Bone marrow (tissue), 2 donors: ENCODE results near the gene TUBB2B.
"Not testable (repeated sequence)": the region's sequence is repeated elsewhere in the genome, so short reads cannot be mapped to it uniquely, and the experiment has no call there.

Experiments
- DNase-seq, 2 donors: peaks; one replicate each; lab custom pipeline; 2025; lab: John Stamatoyannopoulos, UW

The TUBB2B gene

GRCh38 chr6:3209114-3210023 is 18.1 kb downstream of the TUBB2B start:
- DNase-seq = no peak

GRCh38 chr6:3208775-3209113 is 18.7 kb downstream of the TUBB2B start:
- DNase-seq = no peak

- DNase-seq = no peak
Measured at GRCh38 chr6:3208098-3208774, 19.2 kb downstream of the TUBB2B start.

DNA sequence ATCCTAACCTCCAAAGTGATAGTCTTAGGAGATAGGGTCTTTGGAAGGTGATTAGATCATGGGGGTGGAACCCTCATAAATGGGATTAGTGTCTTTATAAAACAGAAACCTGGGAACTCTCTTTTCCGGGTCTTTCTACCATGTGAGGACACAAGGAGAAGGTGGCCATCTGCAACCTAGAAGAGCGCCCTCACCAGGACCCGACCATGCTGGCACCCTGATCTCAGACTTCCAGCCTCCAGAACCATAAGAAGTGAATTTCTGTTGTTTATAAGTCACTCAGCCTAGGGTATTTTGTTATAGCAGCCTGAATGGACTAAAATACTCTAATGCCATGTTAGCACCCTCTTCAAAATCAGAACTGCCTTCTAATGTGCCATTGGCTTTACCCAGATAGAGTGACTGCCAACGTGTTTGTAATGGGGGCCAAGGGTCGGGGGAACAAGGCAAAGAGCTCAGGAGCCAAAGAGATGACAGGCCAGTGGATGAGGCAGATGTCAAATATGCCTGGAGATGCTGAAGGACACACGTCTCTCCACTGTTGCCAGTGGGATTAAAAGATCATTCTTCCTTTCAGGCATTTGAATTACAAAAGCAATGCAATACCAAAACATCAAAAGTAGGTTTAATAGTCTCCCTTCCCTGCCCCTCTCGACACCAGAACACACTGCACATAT is 21.0 kb downstream of the TUBB2B start:
- no peak for DNase-seq

- DNase-seq = no peak
Measured at GRCh38 chr6:3205913-3206312, 21.5 kb downstream of the TUBB2B start.

GRCh38 chr6:3204921-3205320 is 22.5 kb downstream of the TUBB2B start:
- no peak for DNase-seq

DNA sequence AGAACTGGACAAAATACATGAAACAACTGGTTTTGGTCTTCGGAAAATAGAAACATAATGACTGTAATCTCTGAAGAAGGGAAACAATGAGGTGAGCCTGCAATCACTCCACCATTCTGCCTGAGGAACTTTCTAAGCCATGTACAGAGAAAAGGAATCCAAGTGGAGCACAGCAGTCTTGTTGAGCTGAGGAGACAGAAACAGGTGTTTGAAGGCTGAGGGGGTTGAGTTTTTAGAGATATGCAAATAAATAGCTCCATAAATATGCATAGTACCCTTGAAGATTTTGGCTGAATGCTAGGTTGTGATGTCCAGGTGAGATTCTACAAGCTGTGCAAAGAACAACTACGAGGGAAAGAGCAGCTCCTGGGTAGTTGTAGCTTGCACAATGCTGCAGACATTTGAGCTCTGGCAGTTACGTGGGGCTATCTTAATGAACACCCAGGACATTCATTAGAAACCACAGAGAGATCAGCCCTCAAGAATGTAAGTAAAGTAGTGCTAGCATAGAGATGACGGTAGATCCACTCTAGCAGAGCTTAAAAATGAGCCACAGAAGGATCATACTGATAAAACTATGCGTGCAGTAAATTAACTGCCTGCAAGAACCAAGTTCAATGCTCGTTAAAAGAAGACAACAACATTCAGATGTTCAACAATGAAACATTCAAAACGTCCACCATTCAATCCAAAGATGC is 24.3 kb downstream of the TUBB2B start:
- DNase-seq = no peak

DNA sequence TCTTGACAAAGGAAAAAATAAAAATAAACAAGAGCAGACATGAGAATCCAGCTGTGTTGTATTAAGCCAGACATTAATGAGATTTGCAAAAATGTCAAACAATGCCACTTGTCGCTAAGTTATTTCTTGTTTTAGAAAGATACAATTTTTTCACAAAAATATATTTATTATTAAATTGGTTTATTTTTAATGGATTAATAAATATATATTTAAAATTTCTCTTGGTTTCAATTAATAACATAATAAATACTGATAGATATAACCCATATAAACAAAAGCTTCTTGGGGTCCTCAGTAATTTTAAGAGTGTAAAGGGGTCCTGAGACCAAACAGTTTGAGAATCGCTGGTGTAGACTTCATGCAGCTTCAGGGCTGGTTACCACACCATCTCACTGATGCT is 26.1 kb downstream of the TUBB2B start:
- DNase-seq = no peak

DNA sequence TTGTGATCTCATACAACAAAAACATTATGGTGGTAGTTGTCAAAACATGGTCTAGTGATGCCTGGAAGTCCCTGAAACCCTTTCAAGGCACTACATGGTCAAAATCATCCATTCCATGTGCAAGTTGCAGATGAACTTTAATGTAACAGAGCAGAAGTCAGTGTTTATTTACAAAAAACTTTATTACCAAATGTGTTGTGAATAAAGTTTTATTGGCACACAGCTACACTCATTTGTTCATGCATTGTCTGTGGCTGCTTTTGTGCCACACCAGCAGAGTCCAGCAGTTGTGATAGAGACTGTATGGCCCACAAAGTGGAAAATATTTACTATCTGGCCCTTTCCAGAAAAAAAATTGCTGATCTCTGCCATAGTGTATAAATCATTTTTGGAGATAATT is 26.8 kb downstream of the TUBB2B start:
- DNase-seq = no peak

- no peak for DNase-seq
Measured at GRCh38 chr6:3199382-3199781, 28.1 kb downstream of the TUBB2B start.

- DNase-seq = not testable (repeated sequence)
Measured at GRCh38 chr6:3197734-3198133, 29.7 kb downstream of the TUBB2B start.

- DNase-seq = no peak
Measured at GRCh38 chr6:3196770-3197169, 30.7 kb downstream of the TUBB2B start.

- DNase-seq = no peak
Measured at GRCh38 chr6:3195695-3196497, 31.6 kb downstream of the TUBB2B start.

GRCh38 chr6:3195420-3195694 is 32.1 kb downstream of the TUBB2B start:
- DNase-seq = no peak

- DNase-seq = no peak
Measured at GRCh38 chr6:3194535-3195419, 32.7 kb downstream of the TUBB2B start.

GRCh38 chr6:3193102-3193849 is 34.2 kb downstream of the TUBB2B start:
- no peak for DNase-seq

- DNase-seq = no peak
Measured at GRCh38 chr6:3190779-3191178, 36.7 kb downstream of the TUBB2B start.

GRCh38 chr6:3190056-3190455 is 37.4 kb downstream of the TUBB2B start:
- no peak for DNase-seq

GRCh38 chr6:3189192-3189591 is 38.3 kb downstream of the TUBB2B start:
- DNase-seq = not testable (repeated sequence)

DNA sequence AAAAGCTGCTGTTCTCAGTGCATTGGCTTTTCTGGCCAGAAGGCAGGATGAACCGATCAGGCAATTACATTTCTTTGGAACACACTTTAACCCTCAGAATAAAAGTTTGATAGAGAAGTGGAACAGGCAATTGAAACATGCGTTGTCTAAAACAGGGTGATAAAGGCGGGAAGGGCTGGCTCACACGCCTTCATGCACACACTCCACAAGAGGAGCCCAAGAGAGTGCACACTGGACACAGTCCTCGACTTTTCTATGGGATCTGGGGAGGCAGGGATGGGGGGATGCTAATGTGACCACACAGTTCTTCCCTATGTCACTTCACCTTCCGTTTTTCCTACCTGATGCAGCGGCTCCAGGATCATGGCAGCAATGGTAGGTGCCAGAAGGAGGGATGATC is 39.2 kb downstream of the TUBB2B start:
- DNase-seq = no peak
